Neural progenitor cell (in vitro differentiated cells): ENCODE measurements around the gene BIRC5. TPM values are rescaled to one million over a fixed set of nuclear protein-coding genes. Genes with fewer than 3 reads are reported as not detected.

Experiments used
- DNase-seq: peaks from one replicate; pipeline ENCODE4 v3.0.0-alpha.2; 2016; ENCODE audit warnings: low spot score
- H2AFZ ChIP-seq: fragments of 200-600 bp; sonication (generic); replicated peaks from 2 replicates; pipeline ENCODE4 v1.6.1; 2016; ENCODE audit warnings: antibody characterized with exemption
- H3F3A ChIP-seq: fragments of 200-600 bp; sonication (generic); 2 replicates; pipeline ENCODE4 v1.6.1; 2016; ENCODE audit warnings: antibody characterized with exemption, low read depth
- H3K27ac ChIP-seq: fragments of 200-600 bp; sonication (generic); 2 replicates; pipeline ENCODE4 v1.5.1; 2016; ENCODE audit warnings: mild to moderate bottlenecking
- H3K27me3 ChIP-seq: fragments of 200-600 bp; sonication (generic); 2 replicates; pipeline ENCODE4 v1.6.1; 2016; ENCODE audit warnings: mild to moderate bottlenecking, moderate library complexity
- H3K36me3 ChIP-seq: fragments of 200-600 bp; sonication (generic); 2 replicates; pipeline ENCODE4 v1.5.1; 2016
- H3K4me1 ChIP-seq: fragments of 200-600 bp; sonication (generic); 2 replicates; pipeline ENCODE4 v1.6.1; 2016; ENCODE audit warnings: mixed run types
- H3K4me2 ChIP-seq: fragments of 200-600 bp; sonication (generic); 2 replicates; pipeline ENCODE4 v1.6.1; 2016
- H3K4me3 ChIP-seq: fragments of 200-600 bp; sonication (generic); 2 replicates; pipeline ENCODE4 v1.5.1; 2016
- H3K79me2 ChIP-seq: fragments of 200-600 bp; sonication (generic); 2 replicates; pipeline ENCODE4 v1.6.1; 2016; ENCODE audit warnings: low read depth
- H3K9ac ChIP-seq: fragments of 200-600 bp; sonication (generic); 2 replicates; pipeline ENCODE4 v1.6.1; 2016
- H3K9me3 ChIP-seq: fragments of 200-600 bp; sonication (generic); 2 replicates; pipeline ENCODE4 v1.5.1; 2016; ENCODE audit warnings: low read depth
- H4K20me1 ChIP-seq: fragments of 200-600 bp; sonication (generic); 2 replicates; pipeline ENCODE4 v1.6.1; 2016; ENCODE audit warnings: low read depth
- H3K27ac Mint-ChIP-seq: 3 replicates; pipeline ENCODE4 v1.8.0; 2021; ENCODE audit warnings: mixed read lengths
- H3K27me3 Mint-ChIP-seq: 2 replicates; pipeline ENCODE4 v1.8.0; 2022; ENCODE audit warnings: low read depth, mild to moderate bottlenecking, inconsistent platforms, moderate library complexity, mixed read lengths; ENCODE audit not compliant: insufficient read depth
- H3K36me3 Mint-ChIP-seq: 3 replicates; pipeline ENCODE4 v1.8.0; 2021; ENCODE audit warnings: mixed read lengths
- H3K4me1 Mint-ChIP-seq: 3 replicates; pipeline ENCODE4 v1.8.0; 2021; ENCODE audit warnings: mixed read lengths
- H3K4me3 Mint-ChIP-seq: 3 replicates; pipeline ENCODE4 v1.8.0; 2021; ENCODE audit warnings: mild to moderate bottlenecking, moderate library complexity, mixed read lengths
- H3K9me3 Mint-ChIP-seq: 3 replicates; pipeline ENCODE4 v1.8.0; 2020; ENCODE audit warnings: mixed read lengths
- CTCF ChIP-seq: fragments of 200-600 bp; sonication (generic); IDR thresholded peaks from 2 replicates; pipeline ENCODE4 v1.5.1; 2017; ENCODE audit warnings: antibody characterized with exemption, mild to moderate bottlenecking
- EZH2 ChIP-seq: fragments of 200-600 bp; sonication (generic); IDR thresholded peaks from 2 replicates; pipeline ENCODE4 v1.6.1; 2017; ENCODE audit warnings: antibody characterized with exemption, mild to moderate bottlenecking, moderate library complexity
- EZH2phosphoT487 ChIP-seq: fragments of 200-600 bp; sonication (generic); IDR thresholded peaks from 2 replicates; pipeline ENCODE4 v1.6.1; 2017; ENCODE audit warnings: antibody characterized with exemption
- total RNA-seq: library from RNA; depleted of rRNA; stranded (reverse); fragments of >200 nt; gene quantifications from 2 replicates; pipeline ENCODE4 v1.2.3, GENCODE V29; 2015; ENCODE audit warnings: low replicate concordance

BIRC5 gene
- 144 and 169 TPM in 2 replicates for total RNA-seq

DNA sequence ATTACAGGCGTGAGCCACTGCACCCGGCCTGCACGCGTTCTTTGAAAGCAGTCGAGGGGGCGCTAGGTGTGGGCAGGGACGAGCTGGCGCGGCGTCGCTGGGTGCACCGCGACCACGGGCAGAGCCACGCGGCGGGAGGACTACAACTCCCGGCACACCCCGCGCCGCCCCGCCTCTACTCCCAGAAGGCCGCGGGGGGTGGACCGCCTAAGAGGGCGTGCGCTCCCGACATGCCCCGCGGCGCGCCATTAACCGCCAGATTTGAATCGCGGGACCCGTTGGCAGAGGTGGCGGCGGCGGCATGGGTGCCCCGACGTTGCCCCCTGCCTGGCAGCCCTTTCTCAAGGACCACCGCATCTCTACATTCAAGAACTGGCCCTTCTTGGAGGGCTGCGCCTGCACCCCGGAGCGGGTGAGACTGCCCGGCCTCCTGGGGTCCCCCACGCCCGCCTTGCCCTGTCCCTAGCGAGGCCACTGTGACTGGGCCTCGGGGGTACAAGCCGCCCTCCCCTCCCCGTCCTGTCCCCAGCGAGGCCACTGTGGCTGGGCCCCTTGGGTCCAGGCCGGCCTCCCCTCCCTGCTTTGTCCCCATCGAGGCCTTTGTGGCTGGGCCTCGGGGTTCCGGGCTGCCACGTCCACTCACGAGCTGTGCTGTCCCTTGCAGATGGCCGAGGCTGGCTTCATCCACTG is at the start of gene BIRC5:
Gene BIRC5 (plus strand): TSS at position 238 of the 690 bp plus-strand sequence. CDS start 64 bp downstream, at position 302.
- H3K27me3 Mint-ChIP-seq, result peaks cover 3% of the 10 kb centered on the region
- no peaks in the 10 kb centered on the region for H3K9me3 Mint-ChIP-seq
- Histone ChIP-seq H3K4me3 (peak within 1 kb of the TSS; percentile 87), H3K27ac (no peak within 1 kb of the TSS), H3F3A (peaks cover 10% of the 10 kb centered on the region), H3K79me2 (peaks cover 51% of the 10 kb centered on the region), H3K27me3 (no peaks in the 10 kb centered on the region), H3K4me2 (peak within 1 kb of the TSS; percentile 94), H3K36me3 (peaks cover 4% of the 10 kb centered on the region), H3K9ac (peak within 1 kb of the TSS; percentile 56), H3K9me3 (no peaks in the 10 kb centered on the region), H3K4me1 (peaks cover 11% of the 10 kb centered on the region), H2AFZ (peak within 1 kb of the TSS; percentile 77), H4K20me1 (peaks cover 11% of the 10 kb centered on the region)
- peaks cover 15% of the 10 kb centered on the region for H3K36me3 Mint-ChIP-seq
- TF ChIP-seq EZH2phosphoT487 (no peak), CTCF (no peak), EZH2 (no peak)
- peak within 1 kb of the TSS; percentile 98 for H3K4me3 Mint-ChIP-seq
- DNase-seq, result peak; percentile 98
- peak within 1 kb of the TSS; percentile 98 for H3K27ac Mint-ChIP-seq
- peaks cover 11% of the 10 kb centered on the region for H3K4me1 Mint-ChIP-seq

GRCh38 chr17:78164748-78165607 is 49.1 kb upstream of the BIRC5 start:
- H2AFZ ChIP-seq, result no peak overlapping the region
- no peak for DNase-seq
- H3K4me1 ChIP-seq, result peaks cover 9% of the 10 kb centered on the region
- H3K4me3 ChIP-seq, result no peak overlapping the region
- no peaks in the 10 kb centered on the region for H3K79me2 ChIP-seq
- no peak overlapping the region for H3K4me2 ChIP-seq
- H3K9me3 Mint-ChIP-seq, result no peaks in the 10 kb centered on the region
- no peaks in the 10 kb centered on the region for H3K36me3 Mint-ChIP-seq
- H4K20me1 ChIP-seq, result peaks cover 12% of the 10 kb centered on the region
- no peaks in the 10 kb centered on the region for H3K9me3 ChIP-seq
- no peaks in the 10 kb centered on the region for H3K27me3 Mint-ChIP-seq
- H3K27ac Mint-ChIP-seq, result no peak overlapping the region
- H3K27me3 ChIP-seq, result no peaks in the 10 kb centered on the region
- no peak overlapping the region for H3K27ac ChIP-seq
- peaks cover 9% of the 10 kb centered on the region for H3F3A ChIP-seq
- H3K4me3 Mint-ChIP-seq, result peak overlapping the region; percentile 13
- H3K9ac ChIP-seq, result no peak overlapping the region
- no peaks in the 10 kb centered on the region for H3K4me1 Mint-ChIP-seq
- no peaks in the 10 kb centered on the region for H3K36me3 ChIP-seq
- no peak for TF ChIP-seq EZH2phosphoT487
- no peak for TF ChIP-seq CTCF
- no peak for TF ChIP-seq EZH2

DNA sequence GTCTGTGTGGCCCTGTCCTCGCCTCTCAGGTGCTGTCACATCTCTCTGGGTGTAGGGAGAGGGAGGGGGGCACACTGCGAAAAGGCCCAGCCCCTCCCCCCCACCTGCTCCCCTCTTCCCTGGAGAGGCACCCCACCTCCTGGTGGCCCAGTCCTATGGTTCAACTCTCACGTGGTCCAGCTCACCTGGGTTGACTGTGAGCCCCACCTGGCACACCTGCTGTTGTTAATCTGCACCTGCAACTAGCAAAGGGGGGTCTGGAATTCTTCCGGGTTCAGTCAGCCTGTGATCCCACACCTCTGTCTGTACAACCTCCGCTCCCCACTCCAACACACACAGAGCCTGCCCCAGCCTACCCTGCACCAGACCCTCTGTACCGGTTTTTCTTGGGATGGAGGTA is 47.6 kb upstream of the BIRC5 start:
- H3K27me3 ChIP-seq, result no peaks in the 10 kb centered on the region
- TF ChIP-seq EZH2, result no peak
- no peak for TF ChIP-seq EZH2phosphoT487
- no peak for TF ChIP-seq CTCF
- peaks cover 12% of the 10 kb centered on the region for H3F3A ChIP-seq
- no peak overlapping the region for H2AFZ ChIP-seq
- H4K20me1 ChIP-seq, result peaks cover 16% of the 10 kb centered on the region
- H3K79me2 ChIP-seq, result no peaks in the 10 kb centered on the region
- no peak overlapping the region for H3K4me2 ChIP-seq
- no peaks in the 10 kb centered on the region for H3K36me3 ChIP-seq
- H3K9ac ChIP-seq, result no peak overlapping the region
- no peaks in the 10 kb centered on the region for H3K9me3 ChIP-seq
- H3K4me1 Mint-ChIP-seq, result no peaks in the 10 kb centered on the region
- H3K36me3 Mint-ChIP-seq, result no peaks in the 10 kb centered on the region
- no peak overlapping the region for H3K27ac Mint-ChIP-seq
- H3K4me3 ChIP-seq, result no peak overlapping the region
- H3K27ac ChIP-seq, result no peak overlapping the region
- DNase-seq, result no peak
- no peaks in the 10 kb centered on the region for H3K9me3 Mint-ChIP-seq
- H3K27me3 Mint-ChIP-seq, result peaks cover 3% of the 10 kb centered on the region
- peaks cover 9% of the 10 kb centered on the region for H3K4me1 ChIP-seq
- H3K4me3 Mint-ChIP-seq, result no peak overlapping the region
